Measurements from ENCODE around the gene PGF. TPM values are rescaled to one million over a fixed set of nuclear protein-coding genes. Genes with fewer than 3 reads are reported as not detected.
A peak's percentile ranks its signal among the peaks of the same experiment; 100 is the strongest.

PGF gene
- total and polyA plus RNA-seq, 2 of the 13 experiments (the other 11 are each of a cell fraction or from before 2014, with no cell fraction given): 10.7 to 27.5 TPM

GRCh38 chr14:74902941-74903705 is 52.3 kb downstream of the PGF start:
- H3K9ac ChIP-seq (ENCODE audit: insufficient read depth, low read depth, low read length): no peak overlapping the region
- no peaks in the 10 kb centered on the region for H3K9me3 ChIP-seq (ENCODE audit: low read length)
- ATAC-seq (no peak), FAIRE-seq (no peak), DNase-seq (ENCODE audit: low spot score) (no peak)
- WGBS (ENCODE audit: low lambda C conversion rate): 99% methylated on average over 9 of the region's 10 CpGs
- intact Hi-C loops (cut with micrococcal nuclease; ENCODE audit: unreplicated experiment) (no loop called here), in situ Hi-C loops (cut with HindIII; ENCODE audit: extremely low pct_ligation_motif_present, low pct_unique_long_range_greater_than_20kb) (no loop called here)
- H3K27ac ChIP-seq (ENCODE audit: extremely low read length, insufficient read depth, low read length): no peak overlapping the region
- no peak overlapping the region for H3K4me2 ChIP-seq (ENCODE audit: low read depth, low read length)
- H2AFZ ChIP-seq (ENCODE audit: low read length): no peak overlapping the region
- peaks cover 20% of the 10 kb centered on the region for H3K4me1 ChIP-seq (ENCODE audit: insufficient read depth, low read length)
- peaks cover 1% of the 10 kb centered on the region; the same call in 1 of the 2 replicates for H4K20me1 ChIP-seq (ENCODE audit: insufficient read depth, low read length)
- peaks cover 30 to 48% of the 10 kb centered on the region in 2 experiments for H3K36me3 ChIP-seq (replicated peaks in 1 of 2; ENCODE audit: control insufficient read depth in 1 of 2, insufficient read depth in 2 of 2, low read length in 2 of 2)
- TSS peak; percentile 38 for BruUV-seq (replicated peaks)
- TF ChIP-seq ELF3 (CRISPR knock-in tag; IDR thresholded peaks at IDR 0.05) (no peak), ZNF350 (CRISPR knock-in tag; IDR thresholded peaks at IDR 0.05; ENCODE audit: borderline replicate concordance, low read depth) (no peak), RBM22 (optimal IDR thresholded peaks at IDR 0.05; ENCODE audit: low read length) (peak; percentile 64), ATF7 (IDR thresholded peaks at IDR 0.05) (peak; percentile 32), ATF7 (CRISPR knock-in tag; IDR thresholded peaks at IDR 0.05) (no peak), POLR2G (IDR thresholded peaks at IDR 0.05; ENCODE audit: low read depth, low read length) (peak; percentile 46; the same call in 1 of the 2 replicates), POLR2A (IDR thresholded peaks at IDR 0.05; ENCODE audit: insufficient read depth in 1 of 2, low read depth in 2 of 2, low read length in 2 of 2) (peak in 1 of 2 experiments; percentile 12; a peak in 1 of 4 replicates)
- no peak overlapping the region for H3K4me3 ChIP-seq (replicated peaks in 1 of 3; ENCODE audit: insufficient read depth in 1 of 3, low read depth in 2 of 3, low read length in 3 of 3)
- no peaks in the 10 kb centered on the region for H3K27me3 ChIP-seq (ENCODE audit: control insufficient read depth in 1 of 2, insufficient read depth in 2 of 2, low read length in 2 of 2)
- H3K79me2 ChIP-seq (ENCODE audit: insufficient read depth, low read length): no peaks in the 10 kb centered on the region
- ChIA-PET POLR2A (no interaction called here), CTCF (ENCODE audit: low intra/inter-chr PET ratio, low total read pairs) (no interaction called here)

DNA sequence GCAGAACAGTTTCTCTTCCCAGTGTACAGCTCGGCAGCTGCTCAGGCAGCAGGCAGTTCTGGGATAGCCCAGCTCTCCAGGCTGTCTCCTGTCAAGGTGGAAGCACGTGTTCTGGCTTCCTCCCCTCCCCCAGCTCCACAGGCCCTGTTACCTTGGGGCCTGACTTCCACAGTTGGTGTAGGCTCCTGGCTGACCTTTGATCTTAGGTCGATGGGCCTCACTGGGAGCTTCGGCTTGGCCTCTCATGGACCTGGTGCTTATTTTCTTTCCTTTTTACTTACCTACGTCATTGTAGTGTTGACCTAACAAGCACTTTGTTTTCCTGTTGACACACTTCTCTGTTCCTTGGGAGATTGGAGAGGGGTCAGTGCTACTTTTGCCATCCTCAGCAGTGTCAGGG is 56.7 kb downstream of the PGF start:
- ATAC-seq (peak; percentile 95), DNase-seq (ENCODE audit: low spot score) (peak; percentile 82), FAIRE-seq (peak; percentile 92)
- no TSS peak for BruUV-seq (replicated peaks)
- H2AFZ ChIP-seq (ENCODE audit: low read length): no peak overlapping the region
- H3K9ac ChIP-seq (ENCODE audit: insufficient read depth, low read depth, low read length): peak overlapping the region; percentile 40
- WGBS (ENCODE audit: low lambda C conversion rate): 0% methylated on average over 4 of the region's 5 CpGs
- ChIA-PET POLR2A (interaction anchor here (0.9 to 6.2 kb wide), 10 partner anchors 9 to 53 kb away, joined by 3 to 84 read pairs (median 4); partner anchors contain the start of genes DLST, PROX2 and RPS6KL1), CTCF (ENCODE audit: low intra/inter-chr PET ratio, low total read pairs) (no interaction called here)
- intact Hi-C loops (cut with micrococcal nuclease; ENCODE audit: unreplicated experiment) (loop anchor here (2.0 kb wide), 1 partner anchor 18 kb away; the partner anchor contains the start of gene DLST), in situ Hi-C loops (cut with HindIII; ENCODE audit: extremely low pct_ligation_motif_present, low pct_unique_long_range_greater_than_20kb) (no loop called here)
- no peaks in the 10 kb centered on the region for H3K79me2 ChIP-seq (ENCODE audit: insufficient read depth, low read length)
- no peak overlapping the region for H3K4me3 ChIP-seq (replicated peaks in 1 of 3; ENCODE audit: insufficient read depth in 1 of 3, low read depth in 2 of 3, low read length in 3 of 3)
- peaks cover 46% of the 10 kb centered on the region for H3K4me1 ChIP-seq (ENCODE audit: insufficient read depth, low read length)
- peak overlapping the region; percentile 37 for H3K4me2 ChIP-seq (ENCODE audit: low read depth, low read length)
- peaks cover 2% of the 10 kb centered on the region; the same call in 1 of the 2 replicates for H4K20me1 ChIP-seq (ENCODE audit: insufficient read depth, low read length)
- H3K9me3 ChIP-seq (ENCODE audit: low read length): no peaks in the 10 kb centered on the region
- H3K36me3 ChIP-seq (replicated peaks in 1 of 2; ENCODE audit: control insufficient read depth in 1 of 2, insufficient read depth in 2 of 2, low read length in 2 of 2): peaks cover 49 to 82% of the 10 kb centered on the region in 2 experiments
- peak overlapping the region; percentile 73 for H3K27ac ChIP-seq (ENCODE audit: extremely low read length, insufficient read depth, low read length)
- no peaks in the 10 kb centered on the region for H3K27me3 ChIP-seq (ENCODE audit: control insufficient read depth in 1 of 2, insufficient read depth in 2 of 2, low read length in 2 of 2)
- TF ChIP-seq, protein P1, sequence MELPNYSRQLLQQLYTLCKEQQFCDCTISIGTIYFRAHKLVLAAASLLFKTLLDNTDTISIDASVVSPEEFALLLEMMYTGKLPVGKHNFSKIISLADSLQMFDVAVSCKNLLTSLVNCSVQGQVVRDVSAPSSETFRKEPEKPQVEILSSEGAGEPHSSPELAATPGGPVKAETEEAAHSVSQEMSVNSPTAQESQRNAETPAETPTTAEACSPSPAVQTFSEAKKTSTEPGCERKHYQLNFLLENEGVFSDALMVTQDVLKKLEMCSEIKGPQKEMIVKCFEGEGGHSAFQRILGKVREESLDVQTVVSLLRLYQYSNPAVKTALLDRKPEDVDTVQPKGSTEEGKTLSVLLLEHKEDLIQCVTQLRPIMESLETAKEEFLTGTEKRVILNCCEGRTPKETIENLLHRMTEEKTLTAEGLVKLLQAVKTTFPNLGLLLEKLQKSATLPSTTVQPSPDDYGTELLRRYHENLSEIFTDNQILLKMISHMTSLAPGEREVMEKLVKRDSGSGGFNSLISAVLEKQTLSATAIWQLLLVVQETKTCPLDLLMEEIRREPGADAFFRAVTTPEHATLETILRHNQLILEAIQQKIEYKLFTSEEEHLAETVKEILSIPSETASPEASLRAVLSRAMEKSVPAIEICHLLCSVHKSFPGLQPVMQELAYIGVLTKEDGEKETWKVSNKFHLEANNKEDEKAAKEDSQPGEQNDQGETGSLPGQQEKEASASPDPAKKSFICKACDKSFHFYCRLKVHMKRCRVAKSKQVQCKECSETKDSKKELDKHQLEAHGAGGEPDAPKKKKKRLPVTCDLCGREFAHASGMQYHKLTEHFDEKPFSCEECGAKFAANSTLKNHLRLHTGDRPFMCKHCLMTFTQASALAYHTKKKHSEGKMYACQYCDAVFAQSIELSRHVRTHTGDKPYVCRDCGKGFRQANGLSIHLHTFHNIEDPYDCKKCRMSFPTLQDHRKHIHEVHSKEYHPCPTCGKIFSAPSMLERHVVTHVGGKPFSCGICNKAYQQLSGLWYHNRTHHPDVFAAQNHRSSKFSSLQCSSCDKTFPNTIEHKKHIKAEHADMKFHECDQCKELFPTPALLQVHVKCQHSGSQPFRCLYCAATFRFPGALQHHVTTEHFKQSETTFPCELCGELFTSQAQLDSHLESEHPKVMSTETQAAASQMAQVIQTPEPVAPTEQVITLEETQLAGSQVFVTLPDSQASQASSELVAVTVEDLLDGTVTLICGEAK (IDR thresholded peaks at IDR 0.05): no peak
- TF ChIP-seq, protein P1 (CRISPR knock-in tag; IDR thresholded peaks at IDR 0.05): peak; percentile 67; the same call in 1 of the 2 replicates
